Fibroblast of pulmonary artery (primary cell): ENCODE measurements around the gene CAMK2B.
A peak's percentile ranks its signal among the peaks of the same experiment; 100 is the strongest.

ENCODE experiments used
- DNase-seq: peaks from one replicate; pipeline ENCODE4 v3.0.0-alpha.2; 2010; ENCODE audit warnings: low read depth
- H3K4me3 ChIP-seq: replicated peaks from 2 replicates; pipeline ENCODE4 v1.5.1; 2011; ENCODE audit warnings: low read depth, mild to moderate bottlenecking, control low read depth, low read length, moderate library complexity
- CTCF ChIP-seq: IDR thresholded peaks from 2 replicates; pipeline ENCODE4 v1.5.1; 2011; ENCODE audit warnings: mild to moderate bottlenecking, control low read depth, low read length, inconsistent platforms; ENCODE audit errors: missing control alignments

CAMK2B gene

GRCh38 chr7:44310221-44310848 is 15.1 kb downstream of the CAMK2B start:
- no peak for TF ChIP-seq CTCF
- H3K4me3 ChIP-seq, result peak overlapping the region; percentile 34
- DNase-seq, result no peak

GRCh38 chr7:44309271-44310091 is 15.9 kb downstream of the CAMK2B start:
- peak overlapping the region; percentile 34 for H3K4me3 ChIP-seq
- no peak for TF ChIP-seq CTCF
- DNase-seq, result peak; percentile 61

- TF ChIP-seq CTCF, result no peak
- no peak for DNase-seq
These were observed 16.7 kb downstream of the CAMK2B start for GRCh38 chr7:44308596-44309270.

GRCh38 chr7:44307905-44308595 is 17.3 kb downstream of the CAMK2B start:
- no peak for TF ChIP-seq CTCF
- H3K4me3 ChIP-seq, result no peak overlapping the region
- DNase-seq, result no peak

More at GRCh38 chr7:44308596-44309270, 16.7 kb downstream of the CAMK2B start:
- H3K4me3 ChIP-seq, result no peak overlapping the region

GRCh38 chr7:44307301-44307900 is 18.0 kb downstream of the CAMK2B start:
- H3K4me3 ChIP-seq, result no peak overlapping the region
- peak; percentile 49 for TF ChIP-seq CTCF
- peak; percentile 69 for DNase-seq

GRCh38 chr7:44306606-44307005 is 18.8 kb downstream of the CAMK2B start:
- no peak overlapping the region for H3K4me3 ChIP-seq
- TF ChIP-seq CTCF, result no peak
- no peak for DNase-seq
